ENCODE data around the gene TNFRSF6B.
"Not testable (repeated sequence)": the region's sequence is repeated elsewhere in the genome, so short reads cannot be mapped to it uniquely, and the experiment has no call there.

Gene TNFRSF6B

DNA sequence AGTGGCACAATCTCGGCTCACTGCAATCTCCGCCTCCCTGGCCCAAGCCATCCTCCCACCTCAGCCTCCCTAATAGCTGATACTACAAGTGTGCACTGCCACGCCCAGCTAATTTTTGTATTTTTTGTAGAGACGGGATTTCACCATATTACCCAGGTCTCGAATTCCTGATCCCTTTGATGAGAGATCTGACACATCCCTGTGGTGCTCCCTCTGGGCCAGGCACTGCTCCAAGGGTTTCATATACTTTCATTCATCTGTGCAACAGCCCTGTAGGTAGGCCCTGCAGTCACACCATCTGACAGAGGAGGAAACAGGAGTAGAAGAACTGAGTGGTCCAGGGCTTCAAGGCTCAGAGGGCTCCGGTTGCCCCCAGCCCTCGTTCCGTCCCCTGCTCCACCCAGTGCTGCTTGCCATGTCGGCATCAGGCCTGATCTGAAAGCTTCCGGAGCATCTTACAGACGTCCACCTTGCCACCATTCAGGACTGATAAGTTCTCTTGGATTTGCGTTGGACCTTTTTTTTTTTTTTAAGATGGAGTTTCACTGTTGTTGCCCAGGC lies 14.7 kb downstream of the TNFRSF6B start:
- DNase-seq: no peak

DNA sequence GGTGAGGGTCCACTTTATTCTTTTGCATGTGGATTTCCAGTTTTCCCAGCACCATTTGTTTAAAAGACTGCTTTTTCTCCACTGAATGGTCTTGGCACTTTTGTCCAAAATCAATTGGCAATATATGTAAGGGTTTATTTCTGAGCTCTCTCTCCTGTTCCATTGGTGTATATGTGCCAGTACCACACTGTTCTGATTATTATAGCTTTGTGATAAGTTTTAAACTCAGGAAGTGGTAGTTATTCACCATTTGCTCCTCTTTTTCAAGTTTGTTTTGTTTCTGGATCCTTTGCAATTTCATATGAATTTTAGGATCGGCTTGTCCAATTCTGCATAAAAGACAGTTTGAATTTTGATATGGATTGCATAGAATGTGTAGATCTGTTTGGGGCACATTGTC lies 15.7 kb downstream of the TNFRSF6B start:
- DNase-seq: no peak

- DNase-seq: no peak
Measured at GRCh38 chr20:63714858-63715257, 18.4 kb downstream of the TNFRSF6B start.

GRCh38 chr20:63718996-63719395 lies 22.5 kb downstream of the TNFRSF6B start:
- no peak for DNase-seq

- DNase-seq: not testable (repeated sequence)
Measured at GRCh38 chr20:63722967-63723622, 26.6 kb downstream of the TNFRSF6B start.

GRCh38 chr20:63730189-63730733 lies 33.8 kb downstream of the TNFRSF6B start:
- not testable (repeated sequence) for DNase-seq

GRCh38 chr20:63731410-63731809 lies 35.0 kb downstream of the TNFRSF6B start:
- DNase-seq: no peak

- DNase-seq: no peak
Measured at GRCh38 chr20:63732118-63733095, 36.0 kb downstream of the TNFRSF6B start.

DNA sequence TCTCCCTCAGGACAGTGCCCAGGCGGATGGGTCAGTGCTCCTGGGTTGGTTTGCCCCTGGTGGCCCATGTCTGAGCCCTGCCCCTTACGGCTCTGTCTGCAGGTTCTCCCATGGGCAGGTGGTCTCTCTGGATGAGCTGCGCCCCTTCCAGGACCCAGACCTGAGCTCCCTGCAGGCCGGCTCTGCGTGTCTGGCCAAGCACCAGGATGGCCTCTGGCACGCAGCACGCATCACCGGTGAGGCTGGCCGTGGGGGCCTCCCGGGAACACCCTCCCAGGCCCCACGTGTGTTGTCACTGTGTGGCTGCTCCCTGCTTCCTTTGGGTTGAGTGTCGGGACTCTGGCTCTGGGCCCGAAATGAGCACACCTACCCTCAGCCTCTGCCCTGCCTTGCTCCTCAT lies 36.7 kb downstream of the TNFRSF6B start:
- DNase-seq: no peak

DNA sequence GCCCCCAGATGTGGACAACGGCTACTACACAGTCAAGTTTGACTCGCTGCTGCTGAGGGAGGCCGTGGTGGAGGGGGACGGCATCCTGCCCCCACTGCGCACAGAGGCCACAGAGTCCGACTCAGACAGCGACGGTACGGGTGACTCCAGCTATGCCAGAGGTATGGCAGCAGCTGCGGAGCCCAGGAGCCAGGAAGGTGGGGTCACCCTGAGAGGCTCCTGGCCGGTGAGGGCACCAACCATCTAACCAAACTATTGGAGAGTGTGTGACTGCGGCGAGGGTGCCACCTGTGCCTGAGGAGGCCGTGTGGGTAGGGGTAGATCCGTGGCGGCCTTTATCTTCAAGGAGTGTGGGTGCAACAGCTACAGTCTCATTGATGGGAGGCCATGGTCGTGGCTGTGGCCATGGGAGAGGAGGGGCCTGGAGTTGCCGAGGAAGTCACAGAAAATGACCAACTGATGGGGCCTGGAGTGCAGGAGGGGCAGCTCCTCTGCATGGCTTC lies 37.2 kb downstream of the TNFRSF6B start:
- DNase-seq: no peak

- no peak for DNase-seq
Measured at GRCh38 chr20:63734111-63734945, 37.9 kb downstream of the TNFRSF6B start.

GRCh38 chr20:63734946-63735858 lies 38.8 kb downstream of the TNFRSF6B start:
- DNase-seq: no peak

GRCh38 chr20:63735859-63736718 lies 39.6 kb downstream of the TNFRSF6B start, which contains the start of gene LIME1:
TSS of gene LIME1 (plus strand) at chr20:63736664. CDS start at chr20:63737550, 886 bp downstream.
- DNase-seq: no peak

DNA sequence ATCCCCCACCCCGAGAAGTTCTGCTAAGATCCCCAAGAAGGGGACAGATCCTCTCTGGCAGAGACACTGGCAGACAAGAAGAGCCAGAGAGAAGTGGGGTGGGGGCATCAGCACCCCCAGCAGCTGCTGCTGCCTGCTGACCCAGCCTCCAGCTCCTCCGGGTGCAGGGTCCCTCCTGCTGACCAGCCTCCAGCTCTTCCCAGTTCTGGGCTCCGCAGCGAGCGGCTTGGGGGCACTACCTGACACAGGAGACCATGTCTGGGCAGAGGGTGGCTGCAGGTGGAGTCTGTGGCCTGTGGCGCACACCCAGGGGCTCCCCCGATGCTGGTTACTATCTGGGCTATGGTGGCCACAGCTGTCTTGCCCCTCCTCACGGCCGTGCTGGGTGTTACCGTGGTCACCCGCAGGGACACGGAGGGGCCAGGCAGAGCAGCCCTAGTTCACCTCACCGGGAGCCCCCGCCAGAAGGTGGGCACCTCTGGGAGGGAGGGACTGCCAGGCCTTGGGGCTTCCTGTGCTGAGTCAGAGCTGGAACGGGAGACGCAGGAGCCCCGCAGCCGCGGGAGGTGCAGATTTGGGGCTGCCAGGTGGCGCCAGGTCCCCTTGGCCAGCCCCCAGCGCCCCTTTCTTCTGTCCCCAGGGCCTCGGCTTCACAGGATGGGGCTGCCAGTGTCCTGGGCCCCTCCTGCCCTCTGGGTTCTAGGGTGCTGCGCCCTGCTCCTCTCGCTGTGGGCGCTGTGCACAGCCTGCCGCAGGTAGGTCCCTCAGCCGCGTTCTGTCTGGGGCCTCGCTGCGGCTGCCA lies 40.6 kb downstream of the TNFRSF6B start:
- DNase-seq: no peak

- DNase-seq: no peak
Measured at GRCh38 chr20:63737695-63737944, 41.2 kb downstream of the TNFRSF6B start.

DNA sequence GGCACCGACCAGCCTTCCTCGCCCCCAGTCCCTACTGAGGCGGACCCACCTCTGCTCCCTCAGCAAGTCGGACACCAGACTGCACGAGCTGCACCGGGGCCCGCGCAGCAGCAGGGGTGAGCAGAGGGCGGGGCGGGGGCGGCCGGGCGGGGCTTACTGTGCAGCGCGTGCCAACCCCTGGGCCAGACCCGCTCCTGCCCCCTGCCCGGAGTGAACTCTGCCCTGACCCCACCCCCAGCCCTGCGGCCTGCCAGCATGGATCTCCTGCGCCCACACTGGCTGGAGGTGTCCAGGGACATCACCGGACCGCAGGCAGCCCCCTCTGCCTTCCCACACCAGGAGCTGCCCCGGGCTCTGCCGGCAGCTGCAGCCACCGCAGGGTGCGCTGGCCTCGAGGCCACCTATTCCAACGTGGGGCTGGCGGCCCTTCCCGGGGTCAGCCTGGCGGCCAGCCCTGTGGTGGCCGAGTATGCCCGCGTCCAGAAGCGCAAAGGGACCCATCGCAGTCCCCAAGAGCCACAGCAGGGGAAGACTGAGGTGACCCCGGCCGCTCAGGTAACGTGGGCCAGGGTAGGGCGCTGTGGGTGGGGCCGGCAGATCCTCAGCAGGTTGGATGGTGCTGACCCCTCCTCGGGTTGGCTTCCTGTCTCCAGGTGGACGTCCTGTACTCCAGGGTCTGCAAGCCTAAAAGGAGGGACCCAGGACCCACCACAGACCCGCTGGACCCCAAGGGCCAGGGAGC lies 41.7 kb downstream of the TNFRSF6B start:
- no peak for DNase-seq

GRCh38 chr20:63738687-63739129 lies 42.3 kb downstream of the TNFRSF6B start:
- no peak for DNase-seq
